ENCODE measurements around the gene HDHD5.

DNA sequence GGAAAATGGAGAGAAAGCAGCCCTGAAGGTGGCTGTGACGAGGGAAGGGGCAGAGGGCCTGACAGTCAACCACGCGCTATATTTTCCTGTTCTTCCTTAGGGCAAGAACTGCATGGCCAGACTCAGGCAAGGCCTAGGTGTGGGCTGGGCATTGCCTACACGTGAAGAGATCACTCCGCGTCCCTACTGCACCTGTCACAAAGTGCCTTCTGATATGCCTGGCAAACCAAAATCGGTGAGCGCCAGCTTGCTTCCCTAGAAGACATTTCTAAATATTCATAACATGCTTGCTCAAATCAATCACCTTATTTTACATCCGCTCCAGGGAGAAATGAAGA lies 44.2 kb downstream of the HDHD5 start:
- TF ChIP-seq POLR2AphosphoS2 (IDR thresholded peaks at IDR 0.05; ENCODE audit: low read depth, low read length) (no peak), ZNF24 (IDR thresholded peaks at IDR 0.05) (no peak)
- TF ChIP-seq, protein P1, sequence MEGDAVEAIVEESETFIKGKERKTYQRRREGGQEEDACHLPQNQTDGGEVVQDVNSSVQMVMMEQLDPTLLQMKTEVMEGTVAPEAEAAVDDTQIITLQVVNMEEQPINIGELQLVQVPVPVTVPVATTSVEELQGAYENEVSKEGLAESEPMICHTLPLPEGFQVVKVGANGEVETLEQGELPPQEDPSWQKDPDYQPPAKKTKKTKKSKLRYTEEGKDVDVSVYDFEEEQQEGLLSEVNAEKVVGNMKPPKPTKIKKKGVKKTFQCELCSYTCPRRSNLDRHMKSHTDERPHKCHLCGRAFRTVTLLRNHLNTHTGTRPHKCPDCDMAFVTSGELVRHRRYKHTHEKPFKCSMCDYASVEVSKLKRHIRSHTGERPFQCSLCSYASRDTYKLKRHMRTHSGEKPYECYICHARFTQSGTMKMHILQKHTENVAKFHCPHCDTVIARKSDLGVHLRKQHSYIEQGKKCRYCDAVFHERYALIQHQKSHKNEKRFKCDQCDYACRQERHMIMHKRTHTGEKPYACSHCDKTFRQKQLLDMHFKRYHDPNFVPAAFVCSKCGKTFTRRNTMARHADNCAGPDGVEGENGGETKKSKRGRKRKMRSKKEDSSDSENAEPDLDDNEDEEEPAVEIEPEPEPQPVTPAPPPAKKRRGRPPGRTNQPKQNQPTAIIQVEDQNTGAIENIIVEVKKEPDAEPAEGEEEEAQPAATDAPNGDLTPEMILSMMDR (IDR thresholded peaks at IDR 0.05 in 2 of 3, conservative IDR thresholded peaks at IDR 0.05 in 1 of 3; ENCODE audit: control insufficient read depth in 2 of 3, extremely low read depth in 1 of 3, insufficient read depth in 1 of 3, low read depth in 3 of 3, low read length in 3 of 3) = no peak
